Activated naive CD8-positive, alpha-beta T cell treated with anti-CD3 and anti-CD28 coated beads, Interleukin-2, amount 50 U/mL, for 16 hours (primary cell): ENCODE results near the gene DESI1.
"Not testable (repeated sequence)": the region's sequence is repeated elsewhere in the genome, so short reads cannot be mapped to it uniquely, and the experiment has no call there.

Experiments used
- DNase-seq: peaks from one replicate; pipeline ENCODE4 v3.0.0-alpha.2; 2020; ENCODE audit warnings: low read depth, low spot score

DESI1 gene

GRCh38 chr22:41620589-41621098, at the start of gene DESI1:
Gene DESI1, minus strand, starts transcription at chr22:41621043. Its CDS starts 204 bp downstream, at chr22:41620839.
- DNase-seq: no peak

- no peak for DNase-seq
Observed at GRCh38 chr22:41668971-41669911, 48.4 kb upstream of the DESI1 start.

- DNase-seq: no peak
Observed at GRCh38 chr22:41664951-41665350, 44.1 kb upstream of the DESI1 start.

- no peak for DNase-seq
Observed at GRCh38 chr22:41664490-41664889, 43.6 kb upstream of the DESI1 start.

- not testable (repeated sequence) for DNase-seq
Observed at GRCh38 chr22:41663594-41663993, 42.8 kb upstream of the DESI1 start.

- no peak for DNase-seq
Observed at GRCh38 chr22:41661713-41662112, 40.9 kb upstream of the DESI1 start.

- no peak for DNase-seq
Observed at GRCh38 chr22:41661088-41661487, 40.2 kb upstream of the DESI1 start.

- DNase-seq: no peak
Observed at GRCh38 chr22:41660416-41660815, 39.6 kb upstream of the DESI1 start.

- no peak for DNase-seq
Observed at GRCh38 chr22:41659941-41660340, 39.1 kb upstream of the DESI1 start.

GRCh38 chr22:41658869-41659268, 38.0 kb upstream of the DESI1 start:
- DNase-seq: no peak

- DNase-seq: no peak
Observed at GRCh38 chr22:41657709-41658108, 36.9 kb upstream of the DESI1 start.

GRCh38 chr22:41656556-41656955, 35.7 kb upstream of the DESI1 start:
- DNase-seq: no peak

GRCh38 chr22:41654322-41654721, 33.5 kb upstream of the DESI1 start:
- DNase-seq: no peak

- no peak for DNase-seq
Observed at GRCh38 chr22:41650821-41651220, 30.0 kb upstream of the DESI1 start.

- DNase-seq: no peak
Observed at GRCh38 chr22:41650229-41650628, 29.4 kb upstream of the DESI1 start.

GRCh38 chr22:41648432-41648831, 27.6 kb upstream of the DESI1 start:
- DNase-seq: no peak

GRCh38 chr22:41647771-41648170, 26.9 kb upstream of the DESI1 start:
- DNase-seq: no peak

GRCh38 chr22:41642331-41643110, 21.7 kb upstream of the DESI1 start:
- DNase-seq: no peak

GRCh38 chr22:41641854-41642253, 21.0 kb upstream of the DESI1 start:
- no peak for DNase-seq

GRCh38 chr22:41638748-41639147, 17.9 kb upstream of the DESI1 start:
- no peak for DNase-seq

GRCh38 chr22:41638124-41638523, 17.3 kb upstream of the DESI1 start:
- DNase-seq: no peak

GRCh38 chr22:41637623-41638022, 16.8 kb upstream of the DESI1 start:
- not testable (repeated sequence) for DNase-seq
